Uterine smooth muscle cell (primary cell): Measurements from ENCODE around the gene NXNL1. TPM values are rescaled to one million over a fixed set of nuclear protein-coding genes. Genes with fewer than 3 reads are reported as not detected.

ENCODE experiments used
- total RNA-seq: library from RNA; depleted of rRNA; stranded (reverse); fragments of >200 nt; gene quantifications from 2 replicates; pipeline ENCODE4 v1.2.3, GENCODE V29; 2014

NXNL1 gene
- total RNA-seq, result not detected in 2 replicates

GRCh38 chr19:17460372-17461230, at the start of gene NXNL1:
Gene NXNL1 (minus strand): TSS chr19:17460926. CDS start chr19:17460869, 57 bp downstream.

GRCh38 chr19:17470068-17470841, 9.5 kb upstream of the NXNL1 start, which contains the start of gene SLC27A1:
Gene SLC27A1 (plus strand): TSS chr19:17470524. CDS start chr19:17470541, 17 bp downstream.

GRCh38 chr19:17448131-17448967, 12.4 kb downstream of the NXNL1 start, which contains the start of gene TMEM221:
Gene TMEM221 (minus strand): TSS chr19:17448668. CDS start chr19:17448462, 206 bp downstream.

GRCh38 chr19:17419621-17420474, 40.9 kb downstream of the NXNL1 start, which contains the start of gene MVB12A:
Gene MVB12A (plus strand): TSS chr19:17420047. CDS start chr19:17420136, 89 bp downstream.

Other genes with a start within 250 kb of the NXNL1 start
- 20.7 and 35.5 TPM in 2 replicates for gene USE1, start 245.6 kb downstream of the NXNL1 start, total RNA-seq
- 1.8 and 5.0 TPM in 2 replicates for gene OCEL1, start 234.7 kb downstream of the NXNL1 start, total RNA-seq
- gene NR2F6, start 215.0 kb downstream of the NXNL1 start, total RNA-seq, result 48.8 and 51.2 TPM in 2 replicates
- gene USHBP1, start 196.2 kb downstream of the NXNL1 start, total RNA-seq, result under 0.01 TPM in 1 of 2 replicates, not detected in the other
- gene BABAM1, start 193.5 kb downstream of the NXNL1 start, total RNA-seq, result 80.6 and 96.4 TPM in 2 replicates
- gene ANKLE1, start 179.0 kb downstream of the NXNL1 start, total RNA-seq, result 0.44 and 1.00 TPM in 2 replicates
- gene ABHD8, start 157.5 kb downstream of the NXNL1 start, total RNA-seq, result 10.8 and 20.4 TPM in 2 replicates
- gene MRPL34, start 155.1 kb downstream of the NXNL1 start, total RNA-seq, result 33.4 and 35.2 TPM in 2 replicates
- gene DDA1, start 151.4 kb downstream of the NXNL1 start, total RNA-seq, result 16.2 and 25.8 TPM in 2 replicates
- 5.4 and 6.3 TPM in 2 replicates for gene ANO8, start 126.1 kb downstream of the NXNL1 start, total RNA-seq
- 16.9 and 27.0 TPM in 2 replicates for gene GTPBP3, start 123.4 kb downstream of the NXNL1 start, total RNA-seq
- gene PLVAP, start 83.6 kb downstream of the NXNL1 start, total RNA-seq, result 0.22 and 0.50 TPM in 2 replicates
- gene CCDC194, start 66.7 kb downstream of the NXNL1 start, total RNA-seq, result not detected in 2 replicates
- 0.77 and 2.1 TPM in 2 replicates for gene BST2, start 55.3 kb downstream of the NXNL1 start, total RNA-seq
- 36.7 and 38.1 TPM in 2 replicates for gene MVB12A, start 40.9 kb downstream of the NXNL1 start, total RNA-seq
- 0.25 TPM in 1 of 2 replicates, not detected in the other for gene TMEM221, start 12.3 kb downstream of the NXNL1 start, total RNA-seq
- 15.6 and 41.9 TPM in 2 replicates for gene SLC27A1, start 9.6 kb upstream of the NXNL1 start, total RNA-seq
- 38.1 and 64.4 TPM in 2 replicates for gene PGLS, start 50.7 kb upstream of the NXNL1 start, total RNA-seq
- 102 and 118 TPM in 2 replicates for gene COLGALT1, start 94.7 kb upstream of the NXNL1 start, total RNA-seq
- 0.44 and 1.1 TPM in 2 replicates for gene UNC13A, start 227.4 kb upstream of the NXNL1 start, total RNA-seq